Measurements from ENCODE around the gene MRAS. TPM values are rescaled to one million over a fixed set of nuclear protein-coding genes. Genes with fewer than 3 reads are reported as not detected.

The MRAS gene
- total and polyA plus RNA-seq, 2 of the 13 experiments (the other 11 are each of a cell fraction or from before 2014, with no cell fraction given): 8.8 to 36.2 TPM

- TF ChIP-seq ZHX2 (IDR thresholded peaks at IDR 0.05; ENCODE audit: low read depth) (no peak), ZHX2 (CRISPR knock-in tag; IDR thresholded peaks at IDR 0.05; ENCODE audit: borderline replicate concordance) (no peak), SALL2 (CRISPR knock-in tag; IDR thresholded peaks at IDR 0.05) (no peak), ZUFSP (CRISPR knock-in tag; IDR thresholded peaks at IDR 0.05; ENCODE audit: borderline replicate concordance) (no peak), ZNF773 (CRISPR knock-in tag; IDR thresholded peaks at IDR 0.05; ENCODE audit: borderline replicate concordance) (no peak), ZNF329 (CRISPR knock-in tag; IDR thresholded peaks at IDR 0.05; ENCODE audit: low read depth) (no peak), ZMAT3 (CRISPR knock-in tag; conservative IDR thresholded peaks at IDR 0.05) (no peak), PRPF4 (IDR thresholded peaks at IDR 0.05; ENCODE audit: low read depth, low read length, poor library complexity, severe bottlenecking) (no peak)
- TF ChIP-seq, protein P1, sequence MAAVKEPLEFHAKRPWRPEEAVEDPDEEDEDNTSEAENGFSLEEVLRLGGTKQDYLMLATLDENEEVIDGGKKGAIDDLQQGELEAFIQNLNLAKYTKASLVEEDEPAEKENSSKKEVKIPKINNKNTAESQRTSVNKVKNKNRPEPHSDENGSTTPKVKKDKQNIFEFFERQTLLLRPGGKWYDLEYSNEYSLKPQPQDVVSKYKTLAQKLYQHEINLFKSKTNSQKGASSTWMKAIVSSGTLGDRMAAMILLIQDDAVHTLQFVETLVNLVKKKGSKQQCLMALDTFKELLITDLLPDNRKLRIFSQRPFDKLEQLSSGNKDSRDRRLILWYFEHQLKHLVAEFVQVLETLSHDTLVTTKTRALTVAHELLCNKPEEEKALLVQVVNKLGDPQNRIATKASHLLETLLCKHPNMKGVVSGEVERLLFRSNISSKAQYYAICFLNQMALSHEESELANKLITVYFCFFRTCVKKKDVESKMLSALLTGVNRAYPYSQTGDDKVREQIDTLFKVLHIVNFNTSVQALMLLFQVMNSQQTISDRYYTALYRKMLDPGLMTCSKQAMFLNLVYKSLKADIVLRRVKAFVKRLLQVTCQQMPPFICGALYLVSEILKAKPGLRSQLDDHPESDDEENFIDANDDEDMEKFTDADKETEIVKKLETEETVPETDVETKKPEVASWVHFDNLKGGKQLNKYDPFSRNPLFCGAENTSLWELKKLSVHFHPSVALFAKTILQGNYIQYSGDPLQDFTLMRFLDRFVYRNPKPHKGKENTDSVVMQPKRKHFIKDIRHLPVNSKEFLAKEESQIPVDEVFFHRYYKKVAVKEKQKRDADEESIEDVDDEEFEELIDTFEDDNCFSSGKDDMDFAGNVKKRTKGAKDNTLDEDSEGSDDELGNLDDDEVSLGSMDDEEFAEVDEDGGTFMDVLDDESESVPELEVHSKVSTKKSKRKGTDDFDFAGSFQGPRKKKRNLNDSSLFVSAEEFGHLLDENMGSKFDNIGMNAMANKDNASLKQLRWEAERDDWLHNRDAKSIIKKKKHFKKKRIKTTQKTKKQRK (IDR thresholded peaks at IDR 0.05; ENCODE audit: low read length): no peak
- TF ChIP-seq, protein P2, sequence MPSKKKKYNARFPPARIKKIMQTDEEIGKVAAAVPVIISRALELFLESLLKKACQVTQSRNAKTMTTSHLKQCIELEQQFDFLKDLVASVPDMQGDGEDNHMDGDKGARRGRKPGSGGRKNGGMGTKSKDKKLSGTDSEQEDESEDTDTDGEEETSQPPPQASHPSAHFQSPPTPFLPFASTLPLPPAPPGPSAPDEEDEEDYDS (CRISPR knock-in tag; IDR thresholded peaks at IDR 0.05): no peak
- TF ChIP-seq, protein P3, sequence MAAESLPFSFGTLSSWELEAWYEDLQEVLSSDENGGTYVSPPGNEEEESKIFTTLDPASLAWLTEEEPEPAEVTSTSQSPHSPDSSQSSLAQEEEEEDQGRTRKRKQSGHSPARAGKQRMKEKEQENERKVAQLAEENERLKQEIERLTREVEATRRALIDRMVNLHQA (CRISPR knock-in tag; IDR thresholded peaks at IDR 0.05): no peak
- TF ChIP-seq, protein P4, sequence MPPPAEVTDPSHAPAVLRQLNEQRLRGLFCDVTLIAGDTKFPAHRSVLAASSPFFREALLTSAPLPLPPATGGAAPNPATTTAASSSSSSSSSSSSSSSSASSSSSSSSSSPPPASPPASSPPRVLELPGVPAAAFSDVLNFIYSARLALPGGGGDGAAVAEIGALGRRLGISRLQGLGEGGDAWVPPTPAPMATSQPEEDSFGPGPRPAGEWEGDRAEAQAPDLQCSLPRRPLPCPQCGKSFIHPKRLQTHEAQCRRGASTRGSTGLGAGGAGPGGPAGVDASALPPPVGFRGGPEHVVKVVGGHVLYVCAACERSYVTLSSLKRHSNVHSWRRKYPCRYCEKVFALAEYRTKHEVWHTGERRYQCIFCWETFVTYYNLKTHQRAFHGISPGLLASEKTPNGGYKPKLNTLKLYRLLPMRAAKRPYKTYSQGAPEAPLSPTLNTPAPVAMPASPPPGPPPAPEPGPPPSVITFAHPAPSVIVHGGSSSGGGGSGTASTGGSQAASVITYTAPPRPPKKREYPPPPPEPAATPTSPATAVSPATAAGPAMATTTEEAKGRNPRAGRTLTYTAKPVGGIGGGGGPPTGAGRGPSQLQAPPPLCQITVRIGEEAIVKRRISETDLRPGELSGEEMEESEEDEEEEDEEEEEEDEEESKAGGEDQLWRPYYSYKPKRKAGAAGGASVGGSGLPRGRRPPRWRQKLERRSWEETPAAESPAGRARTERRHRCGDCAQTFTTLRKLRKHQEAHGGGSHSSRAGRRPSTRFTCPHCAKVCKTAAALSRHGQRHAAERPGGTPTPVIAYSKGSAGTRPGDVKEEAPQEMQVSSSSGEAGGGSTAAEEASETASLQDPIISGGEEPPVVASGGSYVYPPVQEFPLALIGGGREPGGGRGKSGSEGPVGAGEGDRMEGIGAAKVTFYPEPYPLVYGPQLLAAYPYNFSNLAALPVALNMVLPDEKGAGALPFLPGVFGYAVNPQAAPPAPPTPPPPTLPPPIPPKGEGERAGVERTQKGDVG (CRISPR knock-in tag; IDR thresholded peaks at IDR 0.05; ENCODE audit: borderline replicate concordance): no peak
Observed at GRCh38 chr3:138405486-138405885, 57.1 kb downstream of the MRAS start (continued).
